ENCODE measurements around the gene SSMEM1.

DNA sequence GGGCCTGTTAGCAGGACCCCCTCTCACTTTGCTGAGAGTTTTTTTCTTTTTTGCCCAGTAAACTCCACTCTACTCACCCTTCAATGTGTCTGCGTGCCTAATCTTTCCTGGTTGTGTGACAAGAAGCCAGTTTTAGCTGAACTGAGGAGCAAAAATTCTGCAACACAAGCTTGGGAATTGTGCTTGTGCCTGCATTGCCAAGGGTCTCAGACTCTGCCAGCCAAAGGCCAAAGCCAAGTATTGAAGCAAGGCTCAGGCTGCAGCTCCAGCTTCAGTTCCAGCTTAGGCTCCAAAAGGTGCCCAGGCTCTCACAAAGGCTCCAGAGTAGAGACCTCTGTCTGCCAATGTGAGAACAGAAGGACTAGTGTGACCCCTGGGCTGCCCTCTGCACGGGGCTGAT is 54.8 kb downstream of the SSMEM1 start:
- no peak for TF ChIP-seq STAT5A (IDR thresholded peaks at IDR 0.05; ENCODE audit: borderline replicate concordance, low read length)
- TF ChIP-seq MTA1 (IDR thresholded peaks at IDR 0.05; ENCODE audit: borderline replicate concordance): no peak
- TF ChIP-seq MXI1 (IDR thresholded peaks at IDR 0.05; ENCODE audit: low read depth, low read length): no peak
- TF ChIP-seq SMC3 (conservative IDR thresholded peaks at IDR 0.05; ENCODE audit: insufficient read depth, low read depth, low read length): no peak
- no peak for TF ChIP-seq HINFP (tag; conservative IDR thresholded peaks at IDR 0.05; ENCODE audit: low read depth)
- no peak for TF ChIP-seq GABPB1 (CRISPR knock-in tag; IDR thresholded peaks at IDR 0.05)
- TF ChIP-seq ELF4 (CRISPR knock-in tag; IDR thresholded peaks at IDR 0.05): no peak
- no peak for TF ChIP-seq NFXL1 (CRISPR knock-in tag; IDR thresholded peaks at IDR 0.05)
- no peak for TF ChIP-seq KAT8 (IDR thresholded peaks at IDR 0.05; ENCODE audit: low read depth)
- no peak for TF ChIP-seq CHCHD3 (CRISPR knock-in tag; IDR thresholded peaks at IDR 0.05)
- no peak for TF ChIP-seq CTCF (IDR thresholded peaks at IDR 0.05 in 2 of 3, conservative IDR thresholded peaks at IDR 0.05 in 1 of 3; ENCODE audit: insufficient read depth in 2 of 3, low read depth in 1 of 3, low read length in 3 of 3)
- TF ChIP-seq CHD4 (IDR thresholded peaks at IDR 0.05; ENCODE audit: insufficient read depth, insufficient replicate concordance, low read depth, low read length, poor library complexity, severe bottlenecking): no peak
- TF ChIP-seq, protein P1, sequence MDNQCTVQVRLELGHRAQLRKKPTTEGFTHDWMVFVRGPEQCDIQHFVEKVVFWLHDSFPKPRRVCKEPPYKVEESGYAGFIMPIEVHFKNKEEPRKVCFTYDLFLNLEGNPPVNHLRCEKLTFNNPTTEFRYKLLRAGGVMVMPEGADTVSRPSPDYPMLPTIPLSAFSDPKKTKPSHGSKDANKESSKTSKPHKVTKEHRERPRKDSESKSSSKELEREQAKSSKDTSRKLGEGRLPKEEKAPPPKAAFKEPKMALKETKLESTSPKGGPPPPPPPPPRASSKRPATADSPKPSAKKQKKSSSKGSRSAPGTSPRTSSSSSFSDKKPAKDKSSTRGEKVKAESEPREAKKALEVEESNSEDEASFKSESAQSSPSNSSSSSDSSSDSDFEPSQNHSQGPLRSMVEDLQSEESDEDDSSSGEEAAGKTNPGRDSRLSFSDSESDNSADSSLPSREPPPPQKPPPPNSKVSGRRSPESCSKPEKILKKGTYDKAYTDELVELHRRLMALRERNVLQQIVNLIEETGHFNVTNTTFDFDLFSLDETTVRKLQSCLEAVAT (IDR thresholded peaks at IDR 0.05): no peak
